Measurements from ENCODE around the gene FOXP2. TPM values are rescaled to one million over a fixed set of nuclear protein-coding genes. Genes with fewer than 3 reads are reported as not detected.

FOXP2 gene
- total RNA-seq, 1 donor from 2014 or later: 25.7 TPM

DNA sequence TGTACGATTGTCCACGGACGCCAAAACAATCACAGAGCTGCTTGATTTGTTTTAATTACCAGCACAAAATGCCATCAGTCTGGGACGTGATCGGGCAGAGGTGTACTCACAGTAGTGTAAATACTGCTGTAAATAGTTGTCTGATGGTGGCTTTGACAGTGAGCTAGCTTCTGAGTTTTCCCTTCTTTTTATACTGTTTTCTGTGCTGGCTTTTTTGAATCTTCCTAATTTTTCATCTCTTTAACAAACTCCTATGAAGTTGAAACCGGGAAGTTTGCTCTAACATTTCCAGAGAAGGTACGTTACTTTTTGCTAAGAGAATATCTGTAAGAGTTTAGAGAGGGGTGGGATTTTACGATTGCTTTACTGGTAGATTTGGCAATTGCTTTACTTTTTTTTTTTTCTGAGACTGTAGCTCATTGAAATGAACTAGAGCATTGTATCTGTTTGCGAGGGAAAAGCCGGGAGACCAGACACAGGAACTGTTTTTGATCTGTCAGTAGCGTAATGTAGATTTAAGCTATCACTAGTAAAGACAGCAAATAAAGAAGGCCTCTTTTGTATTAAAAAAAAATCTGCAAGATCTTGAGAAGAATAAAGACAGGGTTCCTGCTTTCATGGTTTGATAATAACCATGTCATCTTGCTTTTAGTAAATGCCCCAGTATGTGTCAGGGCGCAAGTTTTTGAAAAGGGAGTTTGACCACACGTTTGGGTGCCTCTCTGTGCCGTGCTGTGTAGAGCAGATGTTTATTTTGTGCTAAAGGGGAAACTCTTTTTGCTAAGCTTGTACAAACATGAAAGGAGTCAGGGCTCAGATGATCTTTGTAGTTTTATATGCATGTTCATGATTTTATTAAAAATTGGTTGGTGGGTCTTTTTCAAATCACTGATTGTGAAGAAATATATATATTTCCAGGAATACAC lies 712 bp downstream of the FOXP2 start:
- Mint-ChIP-seq H3K4me3 (ENCODE audit: unreplicated experiment) (no peak overlapping the region), H3K27ac (ENCODE audit: unreplicated experiment) (no peak overlapping the region), H3K27me3 (ENCODE audit: unreplicated experiment) (no peaks in the 10 kb centered on the region), H3K9me3 (ENCODE audit: unreplicated experiment) (no peaks in the 10 kb centered on the region), H3K4me1 (ENCODE audit: unreplicated experiment) (peaks cover 23% of the 10 kb centered on the region), H3K36me3 (ENCODE audit: unreplicated experiment) (no peaks in the 10 kb centered on the region)
- no peak for DNase-seq (ENCODE audit: extremely low spot score, unreplicated experiment)
- no peak for TF ChIP-seq CTCF (IDR thresholded peaks at IDR 0.05)

- no peak for TF ChIP-seq CTCF (IDR thresholded peaks at IDR 0.05)
- H3K4me1 Mint-ChIP-seq (ENCODE audit: unreplicated experiment): peaks cover 23% of the 10 kb centered on the region
- DNase-seq (ENCODE audit: extremely low spot score, unreplicated experiment): no peak
Measured at GRCh38 chr7:114416129-114416990, 1.7 kb downstream of the FOXP2 start.

GRCh38 chr7:114417290-114417689 lies 2.7 kb downstream of the FOXP2 start:
- H3K4me3 Mint-ChIP-seq (ENCODE audit: unreplicated experiment): no peak overlapping the region
- no peaks in the 10 kb centered on the region for H3K9me3 Mint-ChIP-seq (ENCODE audit: unreplicated experiment)
- no peaks in the 10 kb centered on the region for H3K27me3 Mint-ChIP-seq (ENCODE audit: unreplicated experiment)
- no peak overlapping the region for H3K27ac Mint-ChIP-seq (ENCODE audit: unreplicated experiment)
- peaks cover 22% of the 10 kb centered on the region for H3K4me1 Mint-ChIP-seq (ENCODE audit: unreplicated experiment)
- H3K36me3 Mint-ChIP-seq (ENCODE audit: unreplicated experiment): no peaks in the 10 kb centered on the region
- DNase-seq (ENCODE audit: extremely low spot score, unreplicated experiment): no peak
- no peak for TF ChIP-seq CTCF (IDR thresholded peaks at IDR 0.05)

More at GRCh38 chr7:114416129-114416990, 1.7 kb downstream of the FOXP2 start:
- Mint-ChIP-seq H3K36me3 (ENCODE audit: unreplicated experiment) (no peaks in the 10 kb centered on the region), H3K27me3 (ENCODE audit: unreplicated experiment) (no peaks in the 10 kb centered on the region), H3K4me3 (ENCODE audit: unreplicated experiment) (no peak overlapping the region), H3K27ac (ENCODE audit: unreplicated experiment) (no peak overlapping the region), H3K9me3 (ENCODE audit: unreplicated experiment) (no peaks in the 10 kb centered on the region)

GRCh38 chr7:114418117-114418516 lies 3.5 kb downstream of the FOXP2 start:
- TF ChIP-seq CTCF (IDR thresholded peaks at IDR 0.05): no peak
- no peaks in the 10 kb centered on the region for H3K9me3 Mint-ChIP-seq (ENCODE audit: unreplicated experiment)
- H3K4me3 Mint-ChIP-seq (ENCODE audit: unreplicated experiment): no peak overlapping the region
- peaks cover 15% of the 10 kb centered on the region for H3K4me1 Mint-ChIP-seq (ENCODE audit: unreplicated experiment)
- no peaks in the 10 kb centered on the region for H3K27me3 Mint-ChIP-seq (ENCODE audit: unreplicated experiment)
- H3K27ac Mint-ChIP-seq (ENCODE audit: unreplicated experiment): no peak overlapping the region
- DNase-seq (ENCODE audit: extremely low spot score, unreplicated experiment): no peak
- no peaks in the 10 kb centered on the region for H3K36me3 Mint-ChIP-seq (ENCODE audit: unreplicated experiment)
